ENCODE results near the gene PIGW.

DNA sequence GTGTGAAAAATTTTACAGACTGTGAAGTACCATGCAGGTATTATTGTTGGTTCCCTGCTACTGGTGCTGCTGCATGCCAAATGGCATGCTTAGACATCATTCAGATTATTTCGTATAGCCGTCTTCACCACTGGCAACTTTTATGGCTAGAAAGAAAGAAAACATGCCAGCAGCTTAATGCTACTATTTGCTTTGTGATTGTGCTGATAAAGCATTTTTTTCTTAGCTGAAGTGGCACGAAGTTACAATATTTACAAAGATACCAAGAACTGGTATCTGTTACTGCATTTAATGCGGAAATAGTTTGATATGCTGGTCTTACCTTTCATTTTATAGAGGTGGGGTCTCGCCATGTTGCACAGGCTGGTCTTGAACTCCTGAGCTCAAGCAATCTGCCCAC, 40.1 kb upstream of the PIGW start:
- TF ChIP-seq CTCF (IDR thresholded peaks at IDR 0.05; ENCODE audit: low read depth, low read length, poor library complexity, severe bottlenecking), result no peak
- TF ChIP-seq EZH2phosphoT487 (IDR thresholded peaks at IDR 0.05; ENCODE audit: borderline replicate concordance, low read length), result no peak
